GM20000 (cell line): ENCODE measurements around the gene EXOC6B.

Experiments used
- DNase-seq: peaks from one replicate; pipeline ENCODE4 v3.0.0; 2012; ENCODE audit warnings: low spot score
- CTCF ChIP-seq: IDR thresholded peaks from 2 replicates; pipeline ENCODE4 v1.5.1; 2012; ENCODE audit warnings: mild to moderate bottlenecking, control low read depth; ENCODE audit errors: extremely low read depth, missing control alignments

Gene EXOC6B

GRCh38 chr2:72698300-72698699, 127.5 kb downstream of the EXOC6B start:
- no peak for DNase-seq
- TF ChIP-seq CTCF, result no peak

GRCh38 chr2:72696559-72696958, 129.3 kb downstream of the EXOC6B start:
- no peak for DNase-seq
- TF ChIP-seq CTCF, result no peak

DNA sequence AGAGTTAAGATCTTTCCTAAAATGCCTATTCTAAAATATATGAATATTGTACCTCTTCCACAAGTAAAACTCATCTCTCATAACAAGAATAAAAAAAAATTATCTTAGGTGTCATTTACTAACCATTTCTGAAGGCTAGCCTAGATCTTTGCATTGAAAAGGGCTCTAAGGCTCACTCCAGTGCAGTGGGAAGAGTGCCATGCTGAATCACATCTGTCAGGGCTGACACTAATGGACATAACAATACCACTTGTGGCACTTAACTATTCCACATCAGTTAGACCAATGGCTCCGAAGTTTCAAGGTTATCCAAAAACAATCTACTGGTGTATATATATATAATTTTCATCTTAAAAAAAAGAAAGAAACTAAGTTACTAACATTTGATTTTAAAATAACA, 130.2 kb downstream of the EXOC6B start:
- TF ChIP-seq CTCF, result no peak
- DNase-seq, result no peak

GRCh38 chr2:72694715-72695496, 130.9 kb downstream of the EXOC6B start:
- TF ChIP-seq CTCF, result no peak
- DNase-seq, result no peak

DNA sequence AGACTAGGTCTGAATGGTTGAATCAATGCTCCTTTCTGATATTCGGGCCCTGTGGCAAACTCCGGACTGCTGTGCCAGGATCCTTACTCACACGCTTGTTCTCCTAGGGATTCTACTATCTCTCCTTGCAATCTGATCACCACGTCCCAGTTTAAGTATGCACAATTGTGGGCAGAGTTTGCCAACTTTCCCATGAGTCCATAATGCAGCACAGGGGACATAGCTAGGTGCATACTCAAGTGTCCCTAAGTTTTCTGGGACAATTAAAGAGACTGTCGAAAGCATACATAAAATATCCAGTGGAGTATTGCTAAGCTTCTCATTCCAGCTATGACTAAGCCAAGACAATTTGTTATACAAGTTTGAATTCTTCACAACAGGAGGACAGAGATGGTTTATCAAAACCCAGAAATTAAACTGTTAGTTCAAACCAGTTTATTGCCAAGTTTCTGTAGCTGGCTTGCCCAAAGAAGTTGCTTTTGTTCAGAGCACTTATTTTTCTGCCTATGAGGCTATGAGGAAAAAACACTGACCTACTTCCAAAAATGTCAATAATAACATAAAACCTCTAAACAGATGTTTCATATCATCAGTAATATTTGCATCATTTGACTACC, 136.1 kb downstream of the EXOC6B start:
- no peak for DNase-seq

DNA sequence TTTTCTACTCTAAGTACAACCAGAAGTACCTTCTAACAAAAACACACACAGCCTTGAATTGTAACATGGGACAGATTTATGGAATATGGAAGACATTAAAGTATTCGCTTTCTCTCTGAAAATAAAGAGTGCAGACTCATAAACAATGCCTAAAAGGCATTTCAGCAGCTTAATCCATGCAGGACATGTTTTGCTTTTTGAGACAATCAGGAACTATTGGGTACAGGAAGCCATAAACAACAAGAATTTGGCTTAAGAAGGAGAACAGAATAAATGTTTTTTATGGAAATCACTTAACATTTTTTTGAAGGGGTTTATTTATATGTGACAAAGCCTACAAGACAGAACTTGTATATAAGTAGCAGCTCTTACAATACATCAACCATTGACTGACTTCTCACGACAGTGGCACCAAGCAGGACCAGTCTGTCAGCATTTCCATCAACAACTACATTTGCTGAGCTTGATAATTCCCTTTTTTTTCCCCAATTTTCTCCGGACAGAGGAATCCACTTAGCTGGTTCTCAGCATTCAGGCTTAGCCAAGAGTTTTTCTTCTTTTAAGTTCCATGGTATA, 140.1 kb downstream of the EXOC6B start:
- DNase-seq, result no peak
- no peak for TF ChIP-seq CTCF

More for the DNA sequence above, 136.1 kb downstream of the EXOC6B start:
- no peak for TF ChIP-seq CTCF

DNA sequence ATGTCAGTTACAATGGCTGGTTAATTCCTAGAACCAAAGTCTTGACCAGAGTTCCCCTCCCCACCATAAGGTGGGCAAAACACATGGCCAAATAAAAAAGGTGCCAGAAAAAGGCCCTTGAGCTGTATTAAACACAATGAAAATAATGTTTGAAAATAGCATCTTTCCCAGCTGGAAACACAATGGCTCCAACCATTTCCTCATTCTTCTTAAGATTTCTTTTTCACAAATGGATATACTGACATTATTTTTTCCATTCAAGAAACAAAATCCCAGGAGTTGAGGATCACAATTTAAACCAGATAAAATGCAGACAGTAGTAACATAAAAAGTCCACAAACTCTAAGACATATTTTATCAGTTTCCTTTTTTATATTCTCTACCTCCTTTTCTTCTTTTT, 143.8 kb downstream of the EXOC6B start:
- TF ChIP-seq CTCF, result no peak
- DNase-seq, result no peak
